Bone marrow (tissue), 2 donors: ENCODE data around the gene KREMEN1.

ENCODE experiments used
- DNase-seq, 2 donors: peaks; one replicate each; lab custom pipeline; 2025; lab: John Stamatoyannopoulos, UW

The KREMEN1 gene

DNA sequence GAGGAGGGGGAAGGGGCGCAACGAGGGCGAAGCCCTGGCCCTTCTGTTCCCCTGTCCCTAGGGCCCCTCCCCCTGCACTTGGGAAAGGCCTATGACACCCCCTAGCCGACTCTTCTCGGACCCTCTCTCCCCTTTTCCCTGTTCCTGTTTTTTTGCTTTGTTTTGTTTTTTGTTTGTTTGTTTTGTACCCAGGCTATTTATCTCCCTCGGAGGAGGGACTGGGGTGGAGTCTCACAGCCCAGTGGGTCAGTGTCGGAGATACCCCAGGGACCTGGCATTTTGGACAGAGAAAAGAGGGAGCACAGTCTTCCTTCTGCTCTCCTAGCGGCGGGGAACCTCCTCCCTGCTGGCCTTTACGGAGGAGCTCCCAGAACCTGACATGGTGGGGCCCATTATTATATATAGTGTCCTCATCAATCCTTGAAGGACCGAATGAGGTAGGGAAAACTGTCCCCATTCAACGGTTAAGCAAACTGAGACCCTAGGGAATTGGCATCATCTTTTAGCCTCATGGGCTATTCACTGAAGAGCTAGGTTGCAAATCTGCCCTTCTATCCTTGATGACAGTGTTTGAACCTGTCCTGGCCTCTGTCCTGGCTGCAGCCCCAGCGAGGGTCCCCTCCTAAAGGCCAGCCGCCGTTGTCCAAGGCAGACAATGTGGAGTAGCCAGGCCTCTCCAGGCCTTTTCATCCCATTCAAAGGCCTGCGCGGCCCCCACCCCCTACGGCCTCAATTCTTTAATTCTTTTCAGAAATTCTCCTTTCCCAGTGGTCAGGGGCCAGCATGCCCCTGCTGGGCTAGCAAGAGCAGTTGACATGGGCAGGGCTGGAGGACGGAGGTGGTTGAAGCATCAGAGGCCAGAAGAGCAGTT lies 133.8 kb downstream of the KREMEN1 start:
- no peak for DNase-seq

DNA sequence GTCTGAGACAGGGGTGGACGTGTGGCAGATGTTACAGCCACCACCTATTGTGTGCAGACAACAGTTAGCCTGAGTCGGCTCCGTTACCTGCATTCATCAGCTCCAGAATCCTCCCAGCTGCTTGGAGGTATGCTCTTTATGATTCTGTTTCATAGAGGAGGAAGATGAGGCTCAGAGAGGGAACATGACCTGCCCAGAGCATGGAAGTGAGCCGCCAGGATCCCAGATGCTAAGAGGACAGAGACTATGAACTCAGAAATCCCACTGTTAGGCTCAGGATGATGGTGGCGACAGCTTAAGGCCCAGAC lies 134.4 kb downstream of the KREMEN1 start:
- no peak for DNase-seq

DNA sequence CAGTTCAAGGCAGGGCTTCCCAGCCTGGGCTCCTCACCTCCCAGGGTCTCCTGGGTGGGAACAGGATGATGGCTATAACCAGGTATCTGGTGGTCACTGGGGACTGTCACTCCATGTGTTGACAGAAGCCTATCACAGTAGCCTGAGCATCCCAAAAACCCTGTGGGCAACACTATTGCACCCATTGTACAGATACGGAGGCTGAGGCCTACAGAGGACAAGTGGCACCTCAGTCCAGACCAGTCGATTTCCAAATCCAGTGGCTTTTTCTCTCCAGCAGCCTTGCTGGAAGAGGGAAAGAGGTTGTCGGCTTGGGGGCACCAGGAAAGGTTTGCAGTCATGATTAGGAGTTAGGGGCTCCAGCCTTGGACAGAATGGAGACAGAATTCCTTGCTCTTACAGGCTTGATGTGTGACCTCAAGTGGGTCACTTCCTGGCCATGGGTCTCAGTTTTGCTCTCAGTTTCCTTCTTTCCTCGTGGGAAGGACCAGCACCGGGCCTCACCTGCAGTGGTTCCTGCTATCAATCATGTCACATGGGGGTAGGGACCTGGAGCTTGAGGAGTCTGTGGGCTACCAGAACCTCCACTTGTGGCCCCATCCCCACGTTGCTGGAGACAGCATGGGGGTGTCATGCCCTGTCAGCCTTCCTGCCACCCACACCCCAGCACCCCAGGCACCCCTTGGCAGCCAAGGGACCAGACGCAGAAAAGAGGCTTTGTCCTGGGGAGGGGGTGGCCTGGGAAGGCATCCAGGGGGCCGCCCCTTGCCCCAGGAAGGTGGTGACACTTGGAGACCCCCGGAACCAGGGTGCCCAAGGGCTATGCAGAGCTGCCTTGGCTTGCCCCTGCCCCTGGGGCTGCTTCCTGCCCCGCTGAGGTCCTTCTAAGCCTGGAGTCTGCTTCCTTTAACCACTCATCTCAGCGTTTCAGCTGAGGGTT lies 135.0 kb downstream of the KREMEN1 start:
- no peak for DNase-seq

DNA sequence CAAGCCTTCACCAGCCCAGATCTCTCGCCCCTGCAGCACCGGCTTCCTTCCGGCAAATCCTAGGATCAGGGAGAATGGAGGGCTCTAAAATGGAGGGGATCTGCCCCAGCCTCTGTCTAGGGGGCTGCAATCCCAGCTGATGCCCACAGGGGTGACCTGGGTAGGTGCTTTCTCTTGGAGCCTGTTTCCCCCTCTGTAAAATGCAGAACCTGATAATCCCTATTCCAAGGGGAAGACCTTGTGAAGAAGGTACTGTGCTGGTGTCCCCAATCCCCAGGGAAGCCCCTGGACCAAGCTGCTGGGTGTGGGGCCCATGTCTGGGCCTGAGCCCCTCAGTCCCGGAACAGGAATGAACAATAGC lies 135.6 kb downstream of the KREMEN1 start:
- DNase-seq, result no peak

DNA sequence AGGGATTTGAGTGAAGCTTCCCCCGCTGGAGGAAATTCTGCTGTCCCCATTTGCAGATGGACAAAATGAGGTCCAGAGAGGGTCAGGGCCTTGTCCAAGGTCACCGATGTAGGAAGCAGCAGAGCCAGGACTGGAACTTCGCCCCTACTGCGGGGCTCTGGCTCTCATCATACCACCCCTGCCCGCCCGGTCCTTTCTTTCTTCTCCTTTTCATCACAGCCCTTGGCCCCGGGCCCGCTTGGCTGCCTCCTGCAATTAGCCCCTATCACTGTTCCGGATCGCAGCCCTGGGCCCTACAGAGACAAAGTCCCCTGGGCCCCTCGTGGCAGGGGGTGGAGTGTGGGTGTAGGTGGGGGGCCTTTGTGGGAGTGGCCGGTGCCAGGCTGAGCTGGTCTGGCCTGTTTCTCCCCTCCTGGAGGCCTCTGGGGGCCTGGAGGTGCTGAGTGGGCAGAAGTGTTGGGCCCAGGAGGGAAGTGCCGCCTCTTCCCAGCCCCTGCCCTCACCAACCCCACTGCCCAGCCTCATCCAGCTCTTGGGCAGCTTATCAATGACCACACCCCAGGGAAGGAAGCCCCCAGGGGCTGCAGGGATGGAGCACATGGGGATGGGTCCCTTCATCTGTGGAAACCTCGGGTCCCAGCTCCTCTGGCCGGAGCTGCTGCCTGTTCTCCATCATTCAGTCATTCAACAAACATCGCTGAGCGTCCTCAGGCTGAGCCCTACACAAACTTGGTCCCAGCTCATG lies 136.2 kb downstream of the KREMEN1 start:
- DNase-seq, result no peak

DNA sequence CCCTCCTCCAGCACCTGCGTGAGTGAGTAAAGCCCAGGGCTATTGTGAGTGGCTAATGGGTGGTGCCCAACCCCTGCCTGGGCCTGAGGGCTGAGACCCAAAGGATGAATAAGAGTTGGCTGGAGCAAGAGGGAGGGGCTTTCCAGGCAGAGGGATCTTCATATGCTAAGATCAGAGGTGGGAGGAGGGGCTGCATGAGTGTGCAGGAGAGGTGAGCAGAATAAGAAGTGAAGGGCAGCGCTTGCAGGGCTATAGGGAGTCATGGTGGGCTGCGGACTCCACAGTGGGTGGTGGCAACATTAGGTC lies 136.7 kb downstream of the KREMEN1 start:
- no peak for DNase-seq

DNA sequence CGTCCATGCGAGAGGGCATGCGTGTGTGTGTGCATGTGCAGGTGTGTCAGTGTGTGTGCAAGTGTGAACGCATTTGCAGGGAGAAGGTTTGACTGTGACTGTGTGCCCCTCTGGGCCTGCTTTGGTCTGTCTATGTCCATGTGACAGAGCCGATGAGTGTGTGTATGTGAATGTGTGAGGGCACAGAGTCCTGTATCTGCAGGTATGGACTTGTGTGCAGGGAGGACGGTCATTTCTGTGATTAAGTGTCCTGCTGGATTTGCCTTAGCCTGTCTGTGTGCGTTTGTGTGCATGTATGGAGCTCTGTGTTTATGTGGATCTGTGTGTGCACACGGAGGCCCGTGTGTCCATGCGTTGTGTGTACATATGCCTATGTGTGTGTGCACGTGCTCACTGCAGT lies 138.2 kb downstream of the KREMEN1 start:
- no peak for DNase-seq

DNA sequence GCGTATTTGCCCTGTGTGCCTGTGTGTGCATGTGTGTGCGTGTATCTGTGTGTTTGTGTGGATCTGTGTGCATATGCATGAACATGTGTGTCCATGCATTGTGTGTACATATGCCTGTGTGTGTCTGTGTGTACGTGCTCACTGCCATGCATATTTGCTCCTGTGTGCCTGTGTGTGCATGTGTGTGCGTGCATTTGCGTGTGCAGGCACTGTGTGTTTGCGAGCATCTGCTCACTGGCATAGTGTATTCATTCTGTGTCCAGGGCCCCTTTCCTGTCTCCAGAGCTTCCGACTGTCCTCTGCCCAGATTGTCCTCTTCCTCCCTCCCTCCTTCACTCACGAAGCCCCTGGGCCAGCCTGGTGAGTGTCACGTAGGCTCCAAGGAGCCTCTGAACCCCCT lies 138.6 kb downstream of the KREMEN1 start:
- no peak for DNase-seq

DNA sequence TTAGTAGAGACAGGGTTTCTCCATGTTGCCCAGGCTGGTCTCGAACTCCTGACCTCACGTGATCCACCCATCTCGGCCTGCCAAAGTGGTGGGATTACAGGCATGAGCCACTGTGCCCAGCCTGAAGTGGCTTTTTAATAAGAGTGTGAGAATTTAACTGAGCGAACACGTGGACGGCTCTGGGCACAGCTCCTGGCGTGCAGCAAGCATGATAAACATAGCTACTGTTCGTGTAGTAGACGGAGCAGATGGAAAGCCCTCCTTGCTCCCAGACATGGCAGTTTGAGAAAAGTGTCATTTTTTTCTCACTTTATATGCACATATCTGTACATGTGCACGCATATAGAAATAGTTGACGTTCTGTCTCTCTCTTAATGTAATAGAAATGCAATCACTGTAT lies 139.9 kb downstream of the KREMEN1 start:
- no peak for DNase-seq

DNA sequence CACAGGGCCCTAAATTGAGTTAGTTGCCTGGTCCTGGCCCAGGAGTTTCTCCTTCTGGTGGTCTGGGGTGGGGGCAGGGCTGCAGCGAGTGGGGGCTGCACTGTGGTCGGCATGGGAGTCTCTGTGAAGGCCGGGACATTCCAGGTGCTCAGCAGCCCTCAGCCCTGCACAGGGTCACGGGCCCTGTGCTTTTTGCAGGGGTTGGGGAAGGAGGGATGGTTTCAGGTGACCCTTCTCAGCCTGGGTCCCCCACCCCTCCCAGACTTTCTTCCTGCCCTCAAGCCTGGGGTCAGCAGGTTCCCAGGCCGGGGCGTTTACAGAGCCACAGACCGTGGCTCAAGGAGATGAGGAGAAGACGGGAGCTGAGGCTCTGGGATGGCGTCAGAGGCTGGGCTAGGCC lies 140.7 kb downstream of the KREMEN1 start:
- DNase-seq, result no peak

DNA sequence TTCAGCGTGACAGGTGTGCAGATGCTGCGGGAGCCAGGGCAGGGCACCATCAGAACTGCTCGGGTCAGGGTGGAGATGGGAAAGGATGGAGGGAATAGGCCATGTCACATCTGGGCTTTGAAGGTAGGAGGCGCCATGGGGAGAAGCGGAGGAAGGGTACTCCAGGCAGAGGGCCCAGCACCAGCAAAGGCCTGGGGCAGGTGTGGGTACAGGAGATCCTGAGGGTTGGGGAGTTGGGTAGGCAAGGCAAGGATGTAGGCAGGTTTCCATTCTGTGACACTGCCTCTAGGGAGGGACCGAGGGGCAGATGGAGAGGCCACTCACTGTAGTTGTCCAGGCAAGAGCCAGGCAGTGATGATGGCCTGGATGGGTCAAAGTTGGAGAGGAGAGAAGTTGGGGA lies 141.4 kb downstream of the KREMEN1 start:
- no peak for DNase-seq

DNA sequence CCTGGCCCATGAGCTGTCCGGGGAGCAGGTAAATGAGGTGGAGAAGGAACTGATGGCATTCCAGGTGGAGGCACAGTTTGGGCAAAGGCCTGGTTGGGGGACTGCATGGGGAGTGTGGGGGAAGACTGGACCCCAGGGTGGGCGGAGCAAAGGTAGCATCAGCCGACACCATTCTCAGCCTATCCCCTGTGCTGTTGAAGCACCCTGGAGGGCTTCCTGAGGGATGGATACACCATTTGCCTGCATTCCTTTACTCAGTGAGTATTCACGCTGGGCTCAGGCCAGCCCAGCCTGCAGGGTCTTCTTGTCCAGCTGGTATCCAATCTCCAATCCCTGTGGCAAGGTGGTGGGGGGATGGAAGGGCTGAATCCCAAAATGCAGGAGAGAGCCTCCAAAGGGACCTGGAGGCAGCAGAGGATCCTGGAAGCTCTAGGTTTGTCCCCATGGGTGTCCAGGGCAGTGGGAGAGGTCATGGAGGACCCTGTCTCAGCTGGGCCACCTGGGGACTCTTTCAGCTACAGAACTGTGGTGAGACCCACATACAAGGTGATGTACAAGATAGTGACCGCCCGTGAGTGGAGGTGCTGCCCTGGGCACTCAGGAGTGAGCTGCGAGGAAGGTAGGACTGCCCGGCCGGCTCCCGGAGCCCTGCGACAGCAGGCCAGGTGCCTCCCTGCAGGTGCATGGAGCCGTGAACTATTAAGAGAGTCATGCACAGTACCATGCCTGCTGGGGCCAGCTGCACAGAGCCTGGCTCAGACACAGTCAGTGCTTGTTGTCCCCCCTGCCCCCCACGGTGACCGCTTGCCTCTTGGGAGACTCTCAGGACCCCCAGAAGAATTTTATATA lies 142.4 kb downstream of the KREMEN1 start:
- no peak for DNase-seq

DNA sequence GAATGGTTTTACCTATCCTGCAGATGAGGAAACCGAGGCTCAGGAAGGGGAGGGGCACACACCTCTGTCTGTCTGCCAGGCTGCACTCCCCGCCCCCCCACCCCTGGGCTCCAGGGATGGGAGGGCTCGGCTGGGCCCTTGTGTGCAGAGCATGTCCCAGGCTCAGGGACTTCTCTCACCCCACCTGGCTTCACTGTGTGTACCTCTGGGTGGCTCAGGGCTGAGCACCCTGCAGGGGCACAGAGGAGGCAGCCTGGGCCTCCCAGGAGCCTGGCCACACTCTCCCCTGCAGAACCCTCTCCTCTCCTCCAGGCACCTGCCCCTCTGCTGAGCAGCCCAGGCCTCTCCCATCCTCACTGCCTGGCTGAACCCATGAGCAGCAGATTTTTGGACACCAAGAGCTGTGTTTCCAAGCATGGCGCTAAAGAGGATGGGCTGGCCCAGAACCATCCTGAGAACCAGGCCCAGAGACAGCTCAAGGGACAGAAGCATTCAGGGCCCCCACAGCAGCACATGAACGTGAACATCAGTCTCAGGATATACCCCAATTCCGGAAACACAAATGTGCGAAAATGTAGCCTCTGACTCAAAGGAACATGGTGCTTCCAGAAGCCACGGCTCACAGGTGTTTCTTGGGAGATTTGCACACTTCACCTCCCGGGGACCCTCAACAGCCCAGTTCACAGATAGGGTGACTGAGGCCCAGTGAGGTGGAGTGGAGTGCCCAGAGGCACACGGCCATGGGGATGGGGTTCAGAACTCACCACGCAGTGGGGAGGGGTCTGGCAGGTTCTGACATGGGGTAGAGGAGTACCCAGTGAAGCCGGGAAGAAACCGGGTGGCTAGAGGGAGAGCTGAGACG lies 143.4 kb downstream of the KREMEN1 start:
- DNase-seq, result no peak

DNA sequence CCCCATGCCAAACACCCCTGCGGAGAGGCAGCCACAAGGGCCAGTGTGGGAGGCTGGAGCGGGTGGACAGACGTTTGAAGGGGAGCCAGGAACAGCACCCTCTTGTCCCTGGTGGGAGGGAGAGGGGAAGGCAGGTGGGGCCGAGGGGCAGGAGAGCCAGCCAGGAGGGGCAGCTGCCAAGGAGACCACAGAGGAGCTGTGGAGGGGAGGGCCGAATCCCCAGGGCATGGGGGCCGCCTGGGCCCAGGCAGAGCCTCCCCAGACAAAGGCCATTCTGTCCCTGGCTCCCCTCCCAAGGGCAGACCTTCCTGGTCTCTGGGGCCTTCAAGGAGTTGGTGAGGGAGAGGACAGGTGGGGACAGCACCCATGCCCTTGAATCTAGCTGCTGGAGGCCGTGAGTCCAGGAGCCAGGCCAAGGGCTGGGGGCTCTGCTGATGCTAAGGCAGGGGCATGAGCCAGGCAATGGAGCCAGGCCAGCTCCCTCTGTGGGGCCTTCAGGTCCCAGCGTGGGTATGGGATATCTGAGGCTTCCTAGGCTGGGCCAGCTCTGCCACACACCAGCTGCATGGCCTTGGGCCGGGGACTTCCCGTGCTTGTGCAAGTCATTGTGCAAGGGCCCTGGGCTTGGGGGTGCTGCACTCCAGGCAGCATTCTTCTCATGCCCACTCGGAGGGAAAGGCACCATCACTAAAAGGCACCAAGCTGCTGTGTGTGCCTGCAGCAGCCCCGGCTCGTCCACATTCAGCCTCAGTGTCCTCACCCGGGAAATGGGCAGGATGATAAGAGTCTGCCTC lies 144.2 kb downstream of the KREMEN1 start:
- peak in 1 of 2 donors; percentile 31 for DNase-seq
